ENCODE measurements around the gene RPS6KA2.

Gene RPS6KA2

GRCh38 chr6:166439366-166440091, 187.5 kb downstream of the RPS6KA2 start:
- no peak for DNase-seq

- DNase-seq = no peak
These were observed 188.7 kb downstream of the RPS6KA2 start for GRCh38 chr6:166438211-166438861.

GRCh38 chr6:166437661-166438060, 189.4 kb downstream of the RPS6KA2 start:
- no peak for DNase-seq

- no peak for DNase-seq
These were observed 190.6 kb downstream of the RPS6KA2 start for GRCh38 chr6:166436195-166437139.

- no peak for DNase-seq
These were observed 191.5 kb downstream of the RPS6KA2 start for GRCh38 chr6:166435574-166435973.

- DNase-seq = no peak
These were observed 192.7 kb downstream of the RPS6KA2 start for GRCh38 chr6:166434336-166434735.

GRCh38 chr6:166433096-166433495, 194.0 kb downstream of the RPS6KA2 start:
- DNase-seq = no peak

- DNase-seq = no peak
These were observed 196.8 kb downstream of the RPS6KA2 start for GRCh38 chr6:166430269-166430668.

- no peak for DNase-seq
These were observed 202.6 kb downstream of the RPS6KA2 start for GRCh38 chr6:166424431-166424830.

- no peak for DNase-seq
These were observed 203.3 kb downstream of the RPS6KA2 start for GRCh38 chr6:166423781-166424180.

- DNase-seq = no peak
These were observed 203.9 kb downstream of the RPS6KA2 start for GRCh38 chr6:166423051-166423745.

GRCh38 chr6:166422201-166422940, 204.7 kb downstream of the RPS6KA2 start:
- no peak for DNase-seq

- DNase-seq = no peak
These were observed 206.7 kb downstream of the RPS6KA2 start for GRCh38 chr6:166420351-166420750.

- DNase-seq = no peak
These were observed 207.3 kb downstream of the RPS6KA2 start for GRCh38 chr6:166419717-166420116.

GRCh38 chr6:166419286-166419685, 207.8 kb downstream of the RPS6KA2 start:
- peak in 4 of 5 donors; percentile 24 to 77 (median 42) for DNase-seq

GRCh38 chr6:166418691-166419143, 208.3 kb downstream of the RPS6KA2 start:
- no peak for DNase-seq

- peak in 4 of 5 donors; percentile 40 to 88 (median 48) for DNase-seq
These were observed 209.8 kb downstream of the RPS6KA2 start for GRCh38 chr6:166417285-166417691.

GRCh38 chr6:166415833-166416347, 211.2 kb downstream of the RPS6KA2 start:
- DNase-seq = no peak

- peak in 1 of 5 donors; percentile 75 for DNase-seq
These were observed 211.7 kb downstream of the RPS6KA2 start for GRCh38 chr6:166415306-166415705.

- peak in 1 of 5 donors; percentile 12 for DNase-seq
These were observed 213.5 kb downstream of the RPS6KA2 start for GRCh38 chr6:166413491-166413951.

GRCh38 chr6:166412911-166413384, 214.1 kb downstream of the RPS6KA2 start:
- DNase-seq = no peak
